Medulla oblongata (tissue), 1 donor: Measurements from ENCODE around the gene KCNA5.
A peak's percentile ranks its signal among the peaks of the same experiment; 100 is the strongest.

Source experiments
- DNase-seq: peaks from one replicate; pipeline ENCODE4 v3.0.0-alpha.2; 2015; ENCODE audit errors: extremely low spot score

The KCNA5 gene

GRCh38 chr12:5043589-5044419 lies at the start of gene KCNA5:
Gene KCNA5 (plus strand): TSS chr12:5043879. CDS start chr12:5044148, 269 bp downstream.
- DNase-seq: peak; percentile 66

DNA sequence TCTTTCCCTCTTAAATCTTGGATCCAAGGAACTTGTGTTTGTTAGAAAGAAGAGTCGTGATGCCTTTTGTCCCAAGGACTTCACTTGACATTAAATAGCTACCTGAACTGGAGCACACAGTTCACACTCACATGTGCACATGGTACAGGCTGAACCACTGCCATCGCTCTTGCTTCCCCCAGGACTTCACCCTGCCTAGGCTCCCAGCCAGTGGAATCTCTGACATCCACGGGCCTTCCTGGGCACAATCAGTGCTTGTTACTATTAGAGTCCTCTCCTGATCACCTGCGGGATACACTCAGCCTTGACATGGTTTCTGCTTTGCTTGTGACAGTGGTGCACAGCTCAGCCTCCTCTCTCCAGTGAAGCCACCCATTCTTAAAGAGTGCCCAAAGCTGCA lies 49.1 kb upstream of the KCNA5 start:
- DNase-seq: no peak

DNA sequence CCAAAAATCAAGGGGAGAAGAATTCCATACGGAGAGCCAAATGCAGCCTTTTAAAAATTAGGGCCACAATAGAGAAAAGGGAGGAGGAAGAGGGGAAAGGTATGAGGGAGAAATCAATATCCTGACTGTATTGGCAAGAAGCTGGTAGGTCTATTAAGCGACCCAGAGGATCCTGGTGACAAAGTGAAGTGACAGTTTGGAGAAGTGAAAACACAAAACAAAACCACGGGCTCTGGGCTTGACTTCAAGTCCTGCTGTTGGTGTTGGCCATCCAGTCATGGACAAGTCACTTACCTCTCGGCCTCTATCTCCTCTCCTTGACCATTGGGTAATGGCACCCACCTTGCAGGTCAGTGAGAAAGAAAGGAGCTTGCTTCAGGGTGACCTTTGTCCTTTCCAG lies 47.0 kb upstream of the KCNA5 start:
- DNase-seq: no peak

DNA sequence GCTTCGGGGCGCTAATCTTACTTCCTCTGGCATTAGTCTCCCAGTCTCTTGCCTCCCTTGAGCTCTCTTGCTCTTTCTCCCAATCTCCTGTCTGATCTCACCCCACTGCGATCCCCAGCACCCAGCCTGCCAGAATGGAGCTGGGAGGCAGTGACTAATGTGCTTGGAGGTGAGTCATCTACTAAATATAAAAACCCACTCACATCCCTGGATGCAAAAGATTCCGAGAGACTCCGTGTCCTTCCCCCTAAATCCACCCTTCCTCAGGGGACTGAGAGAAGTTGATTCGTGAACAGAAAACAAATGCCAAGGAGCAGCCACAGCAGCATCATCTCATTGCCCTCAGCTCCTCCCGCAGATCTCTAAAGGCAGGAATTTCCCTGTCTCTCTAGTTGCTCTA lies 45.7 kb upstream of the KCNA5 start:
- no peak for DNase-seq

- DNase-seq: no peak
Observed at GRCh38 chr12:5000204-5000603, 43.5 kb upstream of the KCNA5 start.

DNA sequence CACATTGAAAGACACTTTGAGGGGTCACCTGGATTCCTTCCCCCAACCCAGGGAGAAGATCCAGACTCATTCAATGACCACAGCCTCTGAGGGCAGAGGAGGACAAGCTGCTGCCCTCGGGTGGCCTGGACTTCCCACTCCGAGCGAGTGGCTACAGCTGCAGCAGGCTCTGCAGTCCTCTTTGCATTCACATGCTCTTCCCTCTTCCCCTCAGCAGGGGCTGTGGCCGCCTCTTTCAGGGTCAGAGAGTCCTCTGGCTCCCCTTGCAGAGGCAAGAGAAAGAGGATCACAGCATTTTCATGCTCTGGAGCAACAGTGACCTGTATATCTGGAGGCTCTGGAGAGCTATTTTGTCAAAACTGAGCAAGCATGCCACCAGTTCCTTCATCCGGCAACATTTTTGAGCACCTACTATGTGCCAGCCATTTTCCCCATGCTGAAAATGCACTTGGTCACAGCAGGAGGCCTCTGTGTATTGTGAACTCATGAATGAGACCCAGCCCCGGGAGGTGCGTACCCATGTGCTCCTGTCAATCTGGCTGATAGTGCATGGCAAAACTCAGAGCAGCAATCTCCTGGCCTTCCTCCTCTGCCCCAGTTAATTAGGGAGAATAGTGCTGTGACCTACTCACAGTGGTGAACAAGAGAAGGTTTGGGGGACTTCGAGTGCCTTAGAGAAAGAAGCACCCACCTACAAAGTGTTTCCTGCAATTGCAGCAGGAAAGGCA lies 42.9 kb upstream of the KCNA5 start:
- no peak for DNase-seq

DNA sequence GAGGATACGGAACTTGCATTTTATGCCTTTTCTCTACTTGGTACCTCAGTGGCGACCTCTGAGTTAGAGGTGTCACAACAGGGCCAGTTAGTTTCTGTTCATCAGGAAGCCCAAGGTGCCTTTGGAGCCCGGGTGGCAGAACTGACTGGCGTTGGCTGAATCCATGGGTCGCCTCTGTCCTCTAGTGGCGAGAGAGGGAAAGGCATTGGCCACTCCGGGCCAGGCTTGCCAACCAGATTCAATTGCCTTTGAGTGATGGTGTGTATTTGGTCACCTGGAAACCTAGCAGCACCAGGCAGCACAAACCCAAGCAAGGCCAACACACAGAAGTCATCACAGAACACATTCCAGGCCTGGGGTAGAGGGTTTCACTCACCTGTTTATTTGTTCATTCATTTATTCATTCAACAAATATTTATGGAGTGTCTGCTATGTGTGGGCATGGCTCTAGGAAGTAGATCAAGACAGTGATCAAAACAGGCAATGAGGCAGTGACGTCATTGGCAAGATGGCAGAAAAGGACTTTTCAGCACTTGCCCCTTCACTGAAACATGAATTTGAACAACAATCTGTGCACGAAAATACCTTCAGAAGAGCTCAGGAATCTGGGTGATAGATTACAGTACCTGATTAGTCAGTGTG lies 40.5 kb upstream of the KCNA5 start:
- DNase-seq: peak; percentile 77

GRCh38 chr12:5008661-5009060 lies 35.0 kb upstream of the KCNA5 start:
- DNase-seq: no peak

- no peak for DNase-seq
Observed at GRCh38 chr12:5010151-5010550, 33.5 kb upstream of the KCNA5 start.

DNA sequence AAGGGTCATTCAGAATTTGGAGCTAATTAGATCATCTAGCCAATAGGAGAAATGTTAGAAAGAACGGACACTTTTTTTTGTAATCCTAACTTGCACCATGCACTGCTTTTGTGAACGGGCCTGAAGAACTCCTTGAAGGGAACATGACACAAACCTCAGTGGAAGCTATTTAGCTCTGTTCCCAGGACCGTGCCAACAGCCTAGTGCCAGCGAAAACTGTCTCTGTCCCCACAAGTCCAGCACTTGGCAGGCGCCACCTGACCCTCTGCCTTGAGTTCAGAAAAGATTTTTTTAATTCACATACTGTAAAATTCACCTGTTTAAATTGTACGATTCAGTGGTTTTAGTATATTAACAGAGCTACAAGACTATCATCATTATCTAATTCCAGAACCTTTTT lies 31.3 kb upstream of the KCNA5 start:
- peak; percentile 52 for DNase-seq

DNA sequence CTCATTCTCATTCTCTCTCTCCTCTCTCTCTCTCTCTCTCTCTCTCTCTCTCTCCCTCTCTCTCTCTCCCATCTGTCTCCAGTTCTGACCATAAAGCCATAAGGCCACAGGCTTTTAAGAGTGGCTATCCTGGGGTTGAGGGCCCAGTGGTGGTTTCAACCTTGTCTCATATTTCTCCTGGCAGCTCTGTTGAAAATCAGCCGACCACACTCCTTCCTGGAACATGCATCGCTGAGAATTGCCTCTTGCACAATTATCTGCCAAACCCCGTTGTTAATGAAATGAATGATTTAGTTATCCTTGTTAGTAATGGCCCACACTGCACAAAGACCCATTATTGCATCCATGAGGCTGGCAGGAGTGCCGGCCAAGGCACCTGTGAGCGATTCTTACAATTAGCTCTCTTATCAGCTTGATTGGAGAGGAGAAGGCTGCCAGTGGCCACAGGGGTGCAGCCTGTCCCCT lies 30.4 kb upstream of the KCNA5 start:
- DNase-seq: peak; percentile 49

DNA sequence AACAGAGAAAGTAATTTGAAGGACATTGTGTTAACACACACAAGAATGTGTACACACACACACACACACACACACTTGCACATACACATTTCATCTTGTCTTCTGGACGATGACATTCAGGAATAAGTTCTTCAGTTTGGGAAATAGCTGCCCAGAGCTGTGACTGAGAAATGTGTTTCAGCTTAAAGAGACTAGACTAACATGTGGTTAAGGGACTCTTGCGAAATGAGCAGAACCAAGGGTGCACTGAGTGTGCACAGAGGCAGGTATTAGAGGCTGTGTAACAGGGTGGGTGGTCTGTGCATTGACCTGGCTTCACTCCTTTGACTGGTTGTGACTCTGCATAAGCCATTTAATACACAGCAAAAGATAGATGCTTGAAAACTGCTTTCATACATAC lies 29.4 kb upstream of the KCNA5 start:
- no peak for DNase-seq

- no peak for DNase-seq
Observed at GRCh38 chr12:5015711-5016492, 27.8 kb upstream of the KCNA5 start.

GRCh38 chr12:5016526-5016925 lies 27.2 kb upstream of the KCNA5 start:
- no peak for DNase-seq

DNA sequence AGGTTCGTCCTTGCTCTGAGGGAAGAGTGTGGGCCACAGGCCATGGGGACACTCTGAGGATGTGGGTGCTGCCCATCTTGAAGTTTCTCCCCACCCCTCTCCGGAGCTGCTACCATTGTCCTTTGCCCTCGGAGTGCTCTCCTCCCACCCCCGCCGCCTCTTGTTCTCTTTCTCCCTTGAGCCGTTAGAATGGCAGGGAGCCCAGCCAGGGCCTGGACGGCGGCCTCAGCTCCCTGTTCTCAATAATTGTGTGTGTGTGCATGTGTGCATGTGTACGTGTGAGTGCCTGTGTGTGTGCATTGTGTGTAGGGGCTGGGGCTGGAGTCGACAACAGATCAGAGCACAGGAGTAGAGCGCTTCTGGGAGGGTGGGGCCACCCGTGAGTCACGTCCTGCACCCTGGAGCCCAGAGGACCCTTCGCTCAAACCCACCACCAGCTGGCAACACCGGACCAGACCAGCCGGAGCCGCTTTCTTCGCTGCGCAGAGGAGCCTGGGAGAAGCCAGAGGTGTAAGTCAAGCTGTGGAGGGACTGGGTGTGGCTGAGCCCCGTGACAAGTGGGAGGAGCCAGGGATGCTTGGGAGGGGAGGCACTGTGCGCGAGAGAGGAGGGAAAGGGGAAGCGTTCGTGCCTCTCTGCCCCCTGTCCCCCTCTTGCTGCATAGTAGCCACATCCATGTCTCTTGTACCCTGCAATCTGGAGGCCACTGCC lies 25.9 kb upstream of the KCNA5 start:
- DNase-seq: no peak

DNA sequence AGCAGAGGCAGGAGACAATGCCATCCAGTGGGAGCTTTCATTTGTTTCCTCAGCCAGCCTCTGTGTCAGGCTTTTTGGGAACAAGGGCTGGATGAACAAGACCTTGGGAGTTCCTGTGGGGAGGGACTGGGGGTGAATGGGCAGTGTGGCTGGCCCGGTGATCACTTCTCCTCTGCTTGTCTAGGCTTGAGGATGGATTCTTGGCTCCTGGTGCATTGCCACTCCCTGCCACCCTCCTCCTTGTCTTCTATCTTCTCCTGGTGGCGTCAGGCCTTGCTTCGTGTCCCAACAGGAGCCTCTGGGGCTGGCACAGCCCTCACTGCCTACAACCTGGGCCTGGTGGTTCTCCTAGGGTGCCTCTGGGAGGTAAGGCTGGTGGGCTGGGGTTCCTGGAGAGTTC lies 25.0 kb upstream of the KCNA5 start:
- no peak for DNase-seq

DNA sequence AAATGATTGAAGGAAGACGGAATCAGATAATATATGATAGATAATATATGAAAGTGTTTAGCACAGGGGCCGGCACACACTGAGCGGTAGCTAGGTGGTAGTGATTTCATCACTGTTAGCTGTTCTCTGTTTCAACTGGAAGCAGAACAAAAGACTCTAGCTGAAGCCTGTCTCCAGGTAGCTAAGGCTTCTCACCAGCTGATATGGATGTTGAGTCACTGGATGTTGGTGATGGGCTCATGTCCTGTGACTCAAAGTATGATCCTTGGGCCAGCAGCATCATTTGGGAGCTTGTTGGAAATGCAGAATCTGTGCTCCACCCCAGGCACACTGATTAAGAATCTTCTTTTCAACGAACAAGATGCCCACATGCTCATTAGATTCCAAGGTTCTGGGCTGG lies 21.7 kb upstream of the KCNA5 start:
- no peak for DNase-seq

- DNase-seq: peak; percentile 53
Observed at GRCh38 chr12:5022465-5023061, 21.1 kb upstream of the KCNA5 start.

DNA sequence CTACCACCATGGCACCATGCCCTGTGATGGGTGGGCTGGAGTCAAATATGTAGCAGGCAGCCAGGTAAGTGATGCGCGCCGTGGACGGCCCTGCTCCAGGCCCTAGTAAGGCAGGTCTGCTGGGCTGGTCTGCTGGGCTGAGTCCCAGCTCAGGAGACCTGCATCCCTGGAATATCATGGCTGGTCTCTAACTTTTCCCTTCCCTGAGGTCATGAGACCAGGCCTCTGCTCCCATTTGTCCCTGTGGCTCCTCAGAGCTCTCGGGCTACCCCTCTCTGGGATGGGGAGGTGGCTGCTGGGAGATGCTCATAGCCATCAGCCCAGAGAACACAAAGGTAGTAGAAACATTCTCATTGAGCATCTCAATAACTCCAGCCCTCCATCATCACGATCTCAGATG lies 19.8 kb upstream of the KCNA5 start:
- no peak for DNase-seq

DNA sequence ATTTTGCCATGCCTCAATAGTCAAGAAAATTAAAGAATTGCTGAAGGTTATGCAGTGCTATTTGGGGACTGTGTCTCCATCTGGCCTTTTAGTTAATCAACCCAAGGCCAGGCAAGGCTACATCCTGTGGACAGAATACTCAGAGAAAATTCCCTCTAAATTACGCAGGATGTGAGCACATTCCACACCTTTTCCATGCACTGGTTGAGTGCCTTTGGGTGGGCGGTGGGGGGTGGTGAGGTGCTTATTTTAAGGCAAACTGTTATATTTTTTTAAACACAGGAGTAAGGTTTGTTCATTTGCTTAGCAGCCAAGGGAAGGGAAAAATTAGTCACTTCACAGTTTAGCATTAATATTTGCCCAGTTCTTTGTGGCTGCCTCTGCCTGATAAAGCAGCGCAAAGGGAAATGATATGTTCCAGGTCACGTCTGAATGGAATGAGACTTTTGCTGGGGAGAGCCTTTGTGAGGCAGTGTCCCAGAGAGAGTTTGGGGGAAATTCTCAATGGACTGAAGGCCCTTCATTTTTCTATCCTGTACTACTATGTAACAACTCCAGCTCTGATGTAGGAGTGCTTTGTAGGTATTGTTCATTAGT lies 17.2 kb upstream of the KCNA5 start:
- DNase-seq: no peak
